ENCODE measurements around the gene SORBS2. TPM values are rescaled to one million over a fixed set of nuclear protein-coding genes. Genes with fewer than 3 reads are reported as not detected.

Gene SORBS2
- total RNA-seq, 1 experiment from 2014 or later, result 9.7 TPM

GRCh38 chr4:185805262-185805802 lies 6.7 kb downstream of the SORBS2 start:
- no peaks in the 10 kb centered on the region for H4K20me1 ChIP-seq (ENCODE audit: control insufficient read depth, insufficient read depth, insufficient read length)
- H2AFZ ChIP-seq (ENCODE audit: low read length), result no peak overlapping the region
- no peak overlapping the region for H3K9ac ChIP-seq (ENCODE audit: extremely low read depth, insufficient read length, low read length)
- H3K4me3 Mint-ChIP-seq, result no peak overlapping the region
- no peak for DNase-seq
- H3K27me3 Mint-ChIP-seq (ENCODE audit: low read depth), result no peaks in the 10 kb centered on the region
- H3K4ac ChIP-seq (ENCODE audit: low read depth, low read length), result no peak overlapping the region
- H3K79me1 ChIP-seq (ENCODE audit: insufficient read depth, low read depth, low read length, poor library complexity, severe bottlenecking), result no peaks in the 10 kb centered on the region
- H3K27ac Mint-ChIP-seq, result peak overlapping the region in 2 of 3 experiments; percentile 3 to 53; a peak in 3 of 7 replicates
- no peak overlapping the region for H2BK5ac ChIP-seq (ENCODE audit: insufficient read length, low read length)
- peaks cover 0 to 8% (median 0%) of the 10 kb centered on the region in 3 experiments; a peak in 3 of 7 replicates for H3K36me3 Mint-ChIP-seq (ENCODE audit: insufficient read depth in 1 of 3, low read depth in 3 of 3)
- no peaks in the 10 kb centered on the region for H3K27me3 ChIP-seq (ENCODE audit: insufficient read depth, low read length)
- no peaks in the 10 kb centered on the region for H3K9me3 ChIP-seq (ENCODE audit: control insufficient read depth, low read depth, low read length)
- H2AK5ac ChIP-seq (ENCODE audit: insufficient read length, low read length), result no peak overlapping the region
- H3K9me3 Mint-ChIP-seq, result no peaks in the 10 kb centered on the region; a peak in 2 of 5 replicates
- H4K91ac ChIP-seq (ENCODE audit: insufficient read length, low read depth, low read length), result no peak overlapping the region
- H3T11ph ChIP-seq (ENCODE audit: low read length), result no peak overlapping the region
- H2BK15ac ChIP-seq (ENCODE audit: low read depth, low read length), result no peak overlapping the region
- H3K27ac ChIP-seq (ENCODE audit: insufficient read length, low read depth, low read length), result no peak overlapping the region
- H3K14ac ChIP-seq (ENCODE audit: insufficient read depth, low read length), result no peak overlapping the region
- H2BK120ac ChIP-seq (ENCODE audit: low read depth, low read length, poor library complexity, severe bottlenecking), result no peak overlapping the region
- no peak overlapping the region for H2BK20ac ChIP-seq (ENCODE audit: low read depth, low read length, poor library complexity, severe bottlenecking)
- H3K4me2 ChIP-seq (ENCODE audit: insufficient read depth, insufficient read length, low read length), result no peak overlapping the region
- H3K56ac ChIP-seq (ENCODE audit: insufficient read length, low read depth, low read length), result no peak overlapping the region
- H3K4me1 ChIP-seq (ENCODE audit: insufficient read depth, low read length), result peaks cover 2% of the 10 kb centered on the region
- TF ChIP-seq CTCF (conservative IDR thresholded peaks at IDR 0.05), result no peak
- WGBS (ENCODE audit: extremely low coverage, insufficient read length, low lambda C conversion rate), result no CpG with 5 or more reads among the region's 9 CpGs
- no peaks in the 10 kb centered on the region for H3K79me2 ChIP-seq (ENCODE audit: insufficient read depth, low read length)
- no peaks in the 10 kb centered on the region for H3K23me2 ChIP-seq (ENCODE audit: insufficient read length, low read depth, low read length, poor library complexity, severe bottlenecking)
- no peak overlapping the region for H2BK12ac ChIP-seq (ENCODE audit: insufficient read length, low read depth, low read length)
- no peak overlapping the region for H3K23ac ChIP-seq (ENCODE audit: insufficient read length, low read depth, low read length)
- no peak overlapping the region for H4K8ac ChIP-seq (replicated peaks; ENCODE audit: insufficient read length, low read depth, low read length)
- no peak overlapping the region for H3K18ac ChIP-seq (ENCODE audit: insufficient read length, low read depth, low read length)
- no peak overlapping the region for H4K5ac ChIP-seq (ENCODE audit: insufficient read length, low read depth, low read length)
- peaks cover 20 to 30% of the 10 kb centered on the region in 2 experiments for H3K4me1 Mint-ChIP-seq
